Measurements from ENCODE around the gene UVRAG.

UVRAG gene

DNA sequence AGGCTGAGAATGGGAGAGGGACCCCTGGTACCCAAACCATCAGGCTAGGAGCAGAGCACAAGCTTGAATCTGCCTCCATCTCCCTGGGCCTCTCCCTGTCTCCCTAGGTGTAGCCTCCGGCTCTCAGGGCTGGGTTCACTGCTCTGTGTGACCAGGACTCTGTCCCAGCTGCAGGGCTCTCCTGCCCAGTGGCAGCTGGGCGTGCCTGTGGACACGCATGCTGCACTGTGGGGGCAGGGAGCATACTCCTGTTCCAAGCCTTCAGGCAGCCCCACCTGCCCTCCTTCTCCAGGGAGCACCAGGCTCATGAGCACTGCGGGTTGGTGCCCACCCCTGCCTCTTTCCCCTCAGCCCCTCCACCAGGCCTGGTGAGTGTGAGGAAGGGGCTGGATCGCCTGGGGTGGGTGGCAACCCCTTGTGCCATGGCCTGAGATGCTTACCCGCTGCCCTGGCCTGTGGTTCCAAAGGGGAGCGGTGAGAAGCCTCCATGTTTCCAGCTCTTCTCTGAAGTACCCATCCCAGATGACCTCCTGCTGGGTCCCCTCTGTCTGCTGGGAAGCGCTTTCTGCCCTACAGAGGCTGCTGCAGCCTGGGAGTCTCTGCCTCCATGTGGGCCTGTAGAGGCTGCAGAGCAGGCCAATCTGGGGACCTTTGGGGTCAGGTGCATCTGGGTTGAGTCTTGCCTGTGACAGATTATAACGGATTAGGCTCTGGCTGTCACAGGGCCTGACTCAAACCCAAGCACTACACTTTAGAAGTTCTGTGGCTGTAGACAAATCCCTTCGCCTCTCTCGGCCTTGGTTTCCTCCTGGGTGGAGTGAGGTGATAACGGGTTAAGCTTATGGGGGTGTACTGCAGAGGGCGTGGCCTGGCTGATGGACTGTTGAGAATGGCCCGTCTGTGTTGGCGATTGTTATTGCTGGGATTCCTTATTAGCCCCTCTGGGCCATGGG, 347.6 kb downstream of the UVRAG start:
- Histone ChIP-seq H3K27ac (no peak overlapping the region), H3K4me3 (no peak overlapping the region)

DNA sequence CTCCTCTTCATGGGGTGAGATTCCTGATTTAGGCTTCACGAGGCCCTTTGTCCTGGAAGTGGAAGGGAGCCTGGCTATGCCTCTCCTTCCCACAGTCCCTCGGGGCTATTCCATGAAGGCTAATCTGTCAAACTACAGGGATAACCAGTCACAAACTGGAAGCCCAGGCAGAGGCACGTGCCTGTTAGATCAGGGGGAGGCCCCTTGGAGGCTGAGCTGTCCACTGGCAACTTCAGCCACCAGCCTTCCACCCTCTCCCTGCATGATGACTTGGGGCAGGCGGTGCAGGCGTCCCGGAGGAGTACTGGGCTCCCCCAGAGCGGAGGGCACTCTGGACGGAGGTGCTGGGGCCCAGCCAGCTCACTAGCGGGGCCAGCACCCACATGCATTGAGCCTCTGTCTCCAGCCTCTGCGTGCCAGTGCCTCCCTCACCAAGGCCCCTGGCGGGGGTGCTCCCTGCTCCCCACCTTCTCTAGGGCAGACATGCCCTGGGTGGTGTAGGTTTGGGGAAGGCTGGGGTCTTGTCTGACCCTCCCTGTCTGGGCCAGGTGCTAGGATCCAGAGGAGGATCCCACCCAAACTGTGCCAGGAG, 348.4 kb downstream of the UVRAG start:
- H3K27ac ChIP-seq: no peak overlapping the region
- no peak overlapping the region for H3K4me3 ChIP-seq

DNA sequence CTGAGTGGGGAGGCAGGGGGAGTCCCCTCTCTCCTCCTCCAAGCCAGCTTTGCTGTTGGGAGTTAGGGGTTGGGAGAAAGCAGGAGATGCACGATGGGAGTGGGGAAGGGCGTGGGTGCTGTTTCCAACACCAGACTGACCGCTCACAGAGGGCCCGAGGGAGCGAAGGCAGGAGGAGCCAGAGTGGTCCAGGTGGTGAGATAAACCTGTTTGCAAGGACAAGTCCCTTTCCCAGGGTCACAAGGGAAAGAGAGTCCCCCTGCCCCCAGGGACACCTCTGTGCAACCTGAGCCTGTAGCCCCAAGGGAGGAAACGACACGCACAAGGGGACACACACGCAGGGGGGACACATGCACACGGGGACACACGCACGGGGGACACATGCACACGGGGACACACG, 349.1 kb downstream of the UVRAG start:
- Histone ChIP-seq H3K4me3 (no peak overlapping the region), H3K27ac (no peak overlapping the region)

DNA sequence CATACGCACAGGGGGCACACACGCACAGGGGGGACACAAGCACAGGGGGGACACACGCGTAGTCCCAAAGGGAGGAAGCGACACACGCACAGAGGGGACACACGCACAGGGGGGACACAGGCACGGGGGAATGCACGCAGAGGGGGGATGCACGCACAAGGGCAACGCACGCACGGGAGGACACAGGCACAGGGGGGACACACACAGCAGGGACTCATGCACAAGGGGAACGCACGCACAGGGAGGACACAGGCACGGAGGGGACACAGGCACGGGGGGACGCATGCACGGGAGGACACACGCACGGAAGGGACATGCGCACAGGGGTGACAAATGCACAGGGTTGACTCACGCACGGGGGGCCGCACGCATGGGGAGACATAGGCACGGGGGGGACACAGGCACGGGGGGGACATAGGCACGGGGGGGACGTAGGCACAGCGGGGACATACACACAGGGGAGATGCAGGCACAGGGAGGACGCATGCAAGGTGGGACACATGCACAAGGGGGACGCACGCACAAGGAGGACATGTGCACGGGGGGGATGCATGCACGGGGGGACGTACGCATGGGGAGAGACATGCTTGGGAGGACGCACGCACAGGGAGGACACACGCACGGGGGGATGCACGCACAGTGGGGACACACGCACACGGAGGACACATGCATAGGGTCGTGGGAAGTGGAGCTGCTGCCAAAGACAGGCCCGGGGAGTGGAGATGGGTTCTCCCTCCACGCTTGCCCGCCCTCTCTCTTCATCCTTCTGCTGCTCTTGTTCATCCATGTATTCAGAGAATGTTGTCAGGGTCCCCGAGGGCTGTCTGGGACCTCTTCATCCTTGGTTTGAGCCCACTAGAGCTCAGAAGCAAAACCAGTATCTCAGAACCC, 350.1 kb downstream of the UVRAG start:
- Histone ChIP-seq H3K27ac (no peak overlapping the region), H3K4me3 (no peak overlapping the region)

DNA sequence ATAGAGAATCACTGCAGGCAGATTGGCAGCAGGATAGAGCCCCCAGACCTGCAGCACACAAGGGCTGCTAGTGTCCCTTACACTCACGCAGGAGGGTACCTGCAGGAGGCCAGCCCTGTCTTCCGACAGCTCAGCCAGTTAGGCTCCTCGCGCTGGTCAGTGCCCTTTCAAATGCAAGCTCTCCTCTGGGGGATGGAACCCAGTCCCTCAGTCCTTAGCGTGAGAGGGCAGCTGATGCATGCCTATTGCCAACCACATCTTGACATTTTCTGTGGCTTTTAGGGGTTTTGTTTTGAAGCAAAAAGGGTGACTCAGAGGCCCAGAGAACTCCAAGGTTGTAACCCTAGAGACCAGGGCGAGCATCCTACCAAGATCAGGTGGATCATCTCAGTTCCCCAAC, 351.3 kb downstream of the UVRAG start:
- H3K27ac ChIP-seq: no peak overlapping the region
- H3K4me3 ChIP-seq: no peak overlapping the region

DNA sequence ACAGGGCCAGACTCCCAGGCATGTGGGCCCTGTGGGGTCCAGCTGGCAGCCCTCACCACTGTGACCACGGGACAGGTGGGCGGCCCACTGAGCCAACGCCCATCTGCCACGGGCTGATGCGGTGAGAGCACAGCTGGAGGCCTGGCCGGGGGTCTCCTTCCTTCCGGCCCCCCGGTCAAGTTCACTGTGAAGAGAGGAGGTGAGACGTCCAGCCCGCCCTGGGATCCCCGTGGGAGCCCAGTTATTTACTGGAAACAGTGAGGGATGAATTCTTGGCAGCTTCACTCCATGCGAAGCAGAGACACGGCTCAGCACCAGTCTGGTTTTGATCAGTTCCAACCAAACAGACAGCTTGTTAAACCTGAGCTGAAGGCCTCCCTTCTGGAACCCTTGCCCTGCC, 352.6 kb downstream of the UVRAG start:
- H3K4me3 ChIP-seq: no peak overlapping the region

DNA sequence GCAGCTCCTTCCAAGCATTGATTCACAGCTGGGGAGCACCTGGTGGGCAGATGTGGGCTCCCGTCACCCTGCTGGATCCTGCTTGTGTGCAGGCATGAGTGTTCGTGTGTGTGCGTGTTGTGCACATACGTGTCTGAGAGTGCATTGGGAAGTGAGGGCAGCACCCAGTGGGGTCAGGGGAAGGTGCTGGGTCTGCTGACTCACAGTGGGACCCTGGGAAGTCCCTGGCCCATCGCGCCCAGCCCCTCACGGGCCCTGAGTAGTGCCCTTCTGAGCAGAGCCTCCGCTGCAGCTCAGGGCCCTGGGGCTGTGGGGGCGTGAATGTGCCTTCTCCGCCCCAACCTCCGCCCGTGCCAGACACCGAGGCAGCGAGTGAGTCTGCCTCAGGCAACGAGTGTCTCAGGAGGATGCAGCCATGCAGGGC, 354.5 kb downstream of the UVRAG start:
- H3K4me3 ChIP-seq: no peak overlapping the region
- H3K27ac ChIP-seq: no peak overlapping the region

More for the DNA sequence above, 352.6 kb downstream of the UVRAG start:
- no peak overlapping the region for H3K27ac ChIP-seq

DNA sequence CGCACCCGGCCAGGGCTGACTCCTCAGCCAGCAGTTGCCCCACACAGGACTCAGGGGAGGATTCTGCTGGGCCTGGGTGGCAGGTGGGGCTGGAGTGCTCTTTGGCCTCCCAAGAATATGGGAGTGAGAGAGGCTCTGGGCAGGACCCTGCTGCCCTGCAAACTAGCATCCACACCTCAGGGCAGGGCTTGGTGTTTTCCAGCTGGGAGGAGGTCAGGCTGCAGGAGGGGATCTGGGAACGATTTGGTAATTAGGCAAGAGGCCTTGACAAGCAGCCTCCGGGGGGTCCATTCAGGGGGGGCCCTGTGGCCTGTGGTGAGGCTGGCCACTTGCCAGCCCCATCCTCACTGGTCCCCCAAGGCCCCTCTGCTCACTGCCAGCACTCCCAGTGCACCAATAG, 355.5 kb downstream of the UVRAG start:
- Histone ChIP-seq H3K4me3 (no peak overlapping the region), H3K27ac (no peak overlapping the region)

DNA sequence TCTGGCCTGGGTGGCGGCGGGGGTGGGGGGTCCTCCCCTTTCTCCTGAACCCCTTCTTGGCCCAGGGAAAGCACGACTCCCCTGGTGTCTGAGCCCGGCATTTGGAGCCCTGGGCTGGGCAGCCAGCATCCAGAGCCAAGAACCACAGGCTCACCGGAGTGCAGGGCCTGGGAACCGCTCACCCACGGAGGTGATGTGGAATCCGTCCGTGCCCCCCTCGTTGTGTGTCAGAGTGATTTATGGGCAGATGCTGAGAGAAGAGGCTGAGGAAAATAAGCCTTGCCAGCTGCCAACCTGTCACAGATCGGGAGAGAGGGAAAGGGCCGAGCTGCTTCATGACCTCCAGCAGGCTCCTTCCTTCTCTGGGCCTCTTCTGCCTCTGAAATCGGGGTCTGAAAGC, 357.6 kb downstream of the UVRAG start:
- Histone ChIP-seq H3K27ac (no peak overlapping the region), H3K4me3 (no peak overlapping the region)

DNA sequence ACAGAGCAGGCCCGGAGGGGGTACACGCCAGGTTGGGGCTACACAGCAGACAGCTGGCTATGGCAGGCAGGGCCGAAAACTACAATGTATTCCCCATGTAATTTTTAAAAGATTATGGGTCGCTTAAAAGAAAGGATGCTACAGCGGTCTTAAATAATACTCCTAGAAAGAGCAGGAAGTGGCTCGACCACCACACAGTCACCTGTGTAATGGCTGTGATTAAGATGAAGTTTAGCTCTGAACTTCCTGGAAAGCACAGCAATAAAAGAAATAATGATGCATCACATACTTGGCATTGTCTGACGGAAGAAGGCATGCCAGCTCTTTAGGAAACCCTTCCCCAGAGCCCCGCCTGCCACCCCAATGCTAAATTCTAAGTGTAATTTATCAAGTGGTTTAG, 358.7 kb downstream of the UVRAG start:
- H3K4me3 ChIP-seq: no peak overlapping the region
- H3K27ac ChIP-seq: no peak overlapping the region

DNA sequence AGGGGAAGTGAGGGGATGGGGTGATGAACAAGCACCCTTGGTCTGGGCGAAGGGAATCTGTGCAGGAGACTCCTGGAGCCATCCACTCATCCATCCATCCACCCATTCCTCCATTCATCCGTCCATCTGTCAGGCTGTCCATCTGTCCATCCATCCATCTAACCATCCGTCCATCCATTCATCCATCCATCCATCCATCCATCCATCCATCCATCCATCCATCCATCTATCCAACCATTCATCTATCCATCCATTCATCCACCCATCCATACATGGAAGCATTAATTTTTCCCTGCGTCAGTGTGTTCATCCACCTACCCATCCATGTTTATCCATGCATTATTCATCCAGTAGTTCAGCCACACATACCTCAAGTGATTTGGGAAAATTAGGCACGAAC, 359.3 kb downstream of the UVRAG start:
- H3K27ac ChIP-seq: no peak overlapping the region
- no peak overlapping the region for H3K4me3 ChIP-seq

DNA sequence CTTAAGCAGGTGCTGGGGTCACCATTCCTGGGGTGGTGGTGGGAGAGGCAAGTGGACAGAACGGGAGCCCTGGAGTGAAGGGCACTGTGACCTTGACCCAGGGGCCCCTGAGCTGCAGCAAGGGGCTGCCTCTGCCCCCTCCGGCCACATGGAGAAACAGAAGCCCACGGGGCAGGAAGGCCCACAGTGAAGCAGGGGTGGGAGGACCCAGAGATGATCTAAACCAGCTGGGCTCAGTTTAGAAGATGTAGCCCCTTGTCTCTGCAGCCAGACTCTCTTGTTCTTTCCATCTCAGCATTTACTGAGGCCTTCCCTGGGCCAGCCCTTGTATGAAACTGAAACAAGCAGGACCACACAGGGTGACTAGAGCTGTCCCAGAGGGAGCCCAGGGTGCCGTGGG, 360.8 kb downstream of the UVRAG start:
- Histone ChIP-seq H3K27ac (no peak overlapping the region), H3K4me3 (no peak overlapping the region)

DNA sequence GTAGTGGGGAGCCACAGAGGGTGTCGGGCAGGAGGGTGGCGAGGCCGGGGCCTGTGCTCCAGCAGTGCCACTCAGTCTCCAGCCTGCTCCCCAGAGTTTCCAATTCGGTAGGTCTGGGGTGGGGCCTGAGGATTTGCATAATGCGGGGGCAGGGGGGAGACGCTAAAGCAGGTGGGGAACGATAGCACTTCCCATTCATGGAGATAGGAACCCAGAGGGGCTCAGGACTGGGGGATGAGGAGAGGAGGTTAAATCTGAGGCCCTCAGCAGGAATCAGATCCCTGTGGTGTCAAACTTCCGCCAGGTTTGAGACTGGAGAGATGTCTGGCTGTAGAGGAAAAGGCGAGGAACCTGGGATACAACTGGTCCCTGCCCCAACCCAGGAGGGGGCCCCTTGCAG, 361.5 kb downstream of the UVRAG start:
- H3K4me3 ChIP-seq: no peak overlapping the region
- no peak overlapping the region for H3K27ac ChIP-seq

DNA sequence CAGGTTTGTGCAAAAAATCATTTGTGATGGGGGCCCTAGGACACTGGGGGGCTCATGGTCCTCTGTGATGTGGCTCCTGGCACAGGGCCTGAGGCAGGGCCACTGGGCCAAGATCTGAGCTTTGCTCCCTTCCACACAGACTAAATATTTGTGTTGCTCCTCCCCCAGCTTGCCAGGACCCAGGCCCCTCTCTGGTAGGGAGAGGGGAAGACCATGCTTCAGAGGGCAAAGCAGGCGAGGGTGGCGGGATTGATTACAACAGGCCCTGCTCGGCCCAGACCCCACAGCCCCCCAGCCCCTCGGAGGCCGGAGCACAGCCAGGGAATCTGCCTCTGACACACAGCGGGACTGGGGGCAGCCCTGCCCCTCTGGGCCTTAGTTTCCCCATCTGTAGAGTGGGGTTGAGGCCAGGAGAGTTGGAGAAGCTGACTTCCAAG, 362.3 kb downstream of the UVRAG start:
- no peak overlapping the region for H3K27ac ChIP-seq
- H3K4me3 ChIP-seq: no peak overlapping the region

DNA sequence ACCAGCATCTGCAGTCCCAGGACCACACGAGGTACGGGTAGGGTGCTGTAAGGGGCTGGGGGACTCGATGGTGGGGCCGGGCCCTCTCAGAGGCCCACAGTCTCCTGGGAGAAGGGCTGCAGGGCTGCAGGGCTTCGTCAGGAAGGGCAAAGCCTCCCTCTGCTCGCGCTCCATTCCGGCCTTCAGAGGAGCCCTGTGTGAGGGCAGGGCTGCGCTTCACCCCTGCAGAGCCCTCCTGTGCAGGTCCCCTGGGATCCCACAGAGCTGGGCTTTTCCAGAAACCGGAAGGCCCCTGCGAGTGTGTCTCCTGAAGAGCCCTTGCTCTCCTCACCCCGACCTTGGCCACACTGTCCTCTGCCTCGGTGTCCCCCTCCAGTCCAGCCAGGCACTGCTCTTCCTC, 364.1 kb downstream of the UVRAG start:
- no peak overlapping the region for H3K27ac ChIP-seq
- H3K4me3 ChIP-seq: no peak overlapping the region

DNA sequence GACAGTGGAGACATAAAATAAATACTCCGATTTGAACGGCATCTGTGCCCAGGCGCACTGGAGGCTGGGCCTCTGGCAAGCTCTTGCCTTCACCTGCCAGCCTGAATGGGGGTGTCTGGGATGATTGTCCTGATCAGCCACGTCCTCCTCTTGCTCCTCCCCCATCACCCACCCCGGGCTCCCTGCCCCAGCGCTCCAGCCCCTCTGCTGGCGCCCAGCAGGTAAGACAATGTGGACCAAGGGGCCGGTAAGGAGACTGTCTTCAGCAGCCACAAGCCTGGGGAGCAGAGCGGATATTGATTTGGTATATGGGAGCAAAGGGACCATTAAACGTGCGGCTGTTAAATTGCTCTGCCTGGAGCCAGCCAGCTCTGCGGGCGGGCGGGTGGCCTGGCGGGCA, 366.4 kb downstream of the UVRAG start:
- Histone ChIP-seq H3K4me3 (no peak overlapping the region), H3K27ac (no peak overlapping the region)

DNA sequence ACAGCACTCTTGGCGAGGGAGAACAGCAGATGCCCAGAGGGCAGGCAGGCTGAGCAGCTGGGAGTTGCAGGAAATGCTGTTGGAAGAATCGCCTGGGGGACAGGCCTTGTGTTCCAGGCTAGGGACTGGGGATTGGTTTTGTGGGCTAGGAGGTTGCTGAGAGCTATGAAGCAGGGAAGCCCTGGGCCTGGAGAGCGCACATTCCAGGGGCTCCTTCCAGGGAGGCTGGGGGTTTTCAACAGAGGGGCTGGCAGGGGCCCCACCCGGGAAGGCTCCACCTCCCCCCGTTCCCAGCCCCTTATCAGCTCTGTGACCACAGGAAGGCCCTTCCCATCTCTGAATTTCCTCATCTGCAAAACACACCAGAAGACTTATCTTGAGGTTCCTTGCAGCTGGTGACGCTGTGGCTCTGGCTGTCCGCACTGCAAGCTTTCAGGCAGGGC, 369.6 kb downstream of the UVRAG start:
- peak overlapping the region in 1 of 21 experiments; percentile 17 for H3K27ac ChIP-seq

DNA sequence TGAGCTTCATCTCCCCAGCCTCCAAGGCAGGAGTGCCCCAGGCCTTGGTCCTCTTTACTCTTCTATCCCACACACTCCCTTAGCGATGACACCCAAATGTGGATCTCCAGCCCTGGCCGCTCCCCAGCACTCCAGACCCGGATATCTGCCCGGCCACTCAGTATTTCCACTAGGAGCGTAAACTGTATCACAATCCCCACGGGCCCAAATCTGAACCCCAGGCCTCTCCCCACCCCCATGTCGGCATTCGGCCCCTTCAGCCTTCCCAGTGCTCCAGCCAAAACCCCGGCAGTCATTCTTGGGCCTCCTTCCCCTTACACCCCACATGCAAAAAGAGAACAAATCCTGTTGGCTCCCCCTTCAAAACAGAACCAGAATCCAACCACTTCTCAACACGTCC, 370.5 kb downstream of the UVRAG start:
- H3K27ac ChIP-seq: peak overlapping the region in 8 of 21 experiments; percentile 11 to 43 (median 17)
- no peak overlapping the region for H3K4me3 ChIP-seq

More for the DNA sequence above, 369.6 kb downstream of the UVRAG start:
- no peak overlapping the region for H3K4me3 ChIP-seq

DNA sequence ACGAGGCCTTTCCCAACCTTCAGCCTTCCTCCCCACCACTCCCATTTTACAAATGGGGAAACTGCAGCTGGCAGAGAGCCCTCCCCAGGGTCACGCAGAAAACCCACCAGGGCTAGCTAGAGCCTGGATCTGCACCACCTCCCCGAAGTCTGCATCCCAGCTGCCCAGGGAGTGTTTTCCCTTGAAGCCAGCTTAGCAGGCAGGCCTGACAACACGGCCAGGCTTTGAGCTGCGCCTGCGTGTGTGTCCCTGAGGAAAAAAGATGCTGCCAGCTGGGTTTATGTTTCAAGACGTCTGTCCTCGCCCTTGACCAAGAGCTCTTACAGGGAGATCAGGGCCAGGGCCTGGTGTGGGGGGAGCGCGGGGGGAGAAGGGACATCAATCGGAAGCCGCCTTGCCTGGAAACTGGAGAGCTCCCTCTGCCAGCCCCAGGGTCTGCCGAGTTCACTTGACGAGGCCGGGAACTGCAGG, 371.0 kb downstream of the UVRAG start:
- peak overlapping the region in 6 of 21 experiments; percentile 7 to 60 (median 26) for H3K27ac ChIP-seq
- H3K4me3 ChIP-seq: no peak overlapping the region

DNA sequence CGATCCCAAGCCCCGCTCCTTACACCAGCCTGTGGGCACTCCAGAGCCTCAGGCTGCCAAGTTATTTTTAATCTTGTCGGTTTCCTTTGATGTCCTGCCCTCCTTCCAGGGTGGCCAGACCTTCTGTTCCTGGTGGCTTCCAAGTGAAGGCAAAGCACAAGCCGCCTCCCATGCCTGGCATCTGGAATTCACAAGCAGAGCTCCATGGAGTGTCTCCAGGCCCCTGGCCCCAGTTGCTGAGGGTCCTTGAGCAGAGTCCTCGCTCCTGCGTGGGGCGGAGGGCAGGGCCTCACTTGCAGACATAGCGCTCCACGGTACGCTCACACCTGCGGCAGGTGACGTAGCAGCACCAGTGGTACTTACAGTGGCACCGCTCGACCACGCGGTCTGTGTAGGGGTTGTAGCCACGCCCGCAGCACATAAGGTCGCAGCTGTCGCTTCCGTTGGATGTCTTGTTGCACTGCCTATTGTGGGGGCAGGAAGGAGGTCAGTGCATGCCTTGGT, 371.8 kb downstream of the UVRAG start:
- Histone ChIP-seq H3K4me3 (no peak overlapping the region), H3K27ac (peak overlapping the region in 3 of 21 experiments; percentile 19 to 60 (median 58))
